Mesothelial cell of epicardium (in vitro differentiated cells): Measurements from ENCODE around the gene PPIG. TPM values are rescaled to one million over a fixed set of nuclear protein-coding genes. Genes with fewer than 3 reads are reported as not detected.
"Not testable (repeated sequence)": the region's sequence is repeated elsewhere in the genome, so short reads cannot be mapped to it uniquely, and the experiment has no call there.

Experiments used
- DNase-seq, 2 experiments: peaks; one replicate each; pipeline ENCODE4 v3.0.0; 2021; ENCODE audit warnings: low spot score in 2 of 2; ENCODE audit not compliant: unreplicated experiment in 2 of 2
- H3K27ac Mint-ChIP-seq: 2 replicates; pipeline ENCODE4 v1.8.0; 2021; ENCODE audit warnings: mixed read lengths
- H3K27me3 Mint-ChIP-seq: 2 replicates; pipeline ENCODE4 v1.8.0; 2021; ENCODE audit warnings: low read depth, mixed read lengths
- H3K36me3 Mint-ChIP-seq: 2 replicates; pipeline ENCODE4 v1.8.0; 2021; ENCODE audit warnings: mixed read lengths
- H3K4me1 Mint-ChIP-seq: 2 replicates; pipeline ENCODE4 v1.8.0; 2021; ENCODE audit warnings: mixed read lengths
- H3K4me3 Mint-ChIP-seq: 2 replicates; pipeline ENCODE4 v1.8.0; 2021; ENCODE audit warnings: mild to moderate bottlenecking, moderate library complexity, mixed read lengths
- H3K9me3 Mint-ChIP-seq: 2 replicates; pipeline ENCODE4 v1.8.0; 2021; ENCODE audit warnings: mixed read lengths
- CTCF ChIP-seq: fragments of 200-600 bp; sonication (generic); IDR thresholded peaks from one replicate; pipeline ENCODE4 v1.5.0; 2021; ENCODE audit warnings: antibody characterized with exemption; ENCODE audit not compliant: unreplicated experiment
- total RNA-seq: library from RNA; stranded (reverse); gene quantifications from 3 replicates; pipeline ENCODE4 v1.2.1, GENCODE V29; 2021

The PPIG gene
- total RNA-seq, 1 donor from 2014 or later: 62.2 TPM

- peaks cover 18% of the 10 kb centered on the region for H3K9me3 Mint-ChIP-seq
- no peaks in the 10 kb centered on the region for H3K4me1 Mint-ChIP-seq
- no peak overlapping the region for H3K27ac Mint-ChIP-seq
- peaks cover 7% of the 10 kb centered on the region for H3K36me3 Mint-ChIP-seq
- no peak for TF ChIP-seq CTCF
- DNase-seq: no peak
- no peak overlapping the region for H3K4me3 Mint-ChIP-seq
- peaks cover 2% of the 10 kb centered on the region for H3K27me3 Mint-ChIP-seq
These were observed 99.4 kb downstream of the PPIG start for GRCh38 chr2:169683425-169684134.

- TF ChIP-seq CTCF: no peak
- no peak for DNase-seq
- Mint-ChIP-seq H3K36me3 (peaks cover 7% of the 10 kb centered on the region), H3K27me3 (peaks cover 2% of the 10 kb centered on the region), H3K9me3 (peaks cover 21% of the 10 kb centered on the region), H3K4me1 (no peaks in the 10 kb centered on the region), H3K4me3 (no peak overlapping the region), H3K27ac (no peak overlapping the region)
These were observed 100.0 kb downstream of the PPIG start for GRCh38 chr2:169684135-169684565.

GRCh38 chr2:169684712-169685111, 100.6 kb downstream of the PPIG start:
- not testable (repeated sequence) for H3K36me3 Mint-ChIP-seq, H3K4me3 Mint-ChIP-seq, H3K27me3 Mint-ChIP-seq, DNase-seq, H3K4me1 Mint-ChIP-seq, H3K27ac Mint-ChIP-seq
- H3K9me3 Mint-ChIP-seq: peaks cover 25% of the 10 kb centered on the region

GRCh38 chr2:169686825-169687224, 102.7 kb downstream of the PPIG start:
- DNase-seq, H3K4me3 Mint-ChIP-seq, H3K4me1 Mint-ChIP-seq, H3K27ac Mint-ChIP-seq, H3K36me3 Mint-ChIP-seq, H3K27me3 Mint-ChIP-seq: not testable (repeated sequence)
- peaks cover 26% of the 10 kb centered on the region for H3K9me3 Mint-ChIP-seq

GRCh38 chr2:169687943-169688342, 103.8 kb downstream of the PPIG start:
- H3K4me1 Mint-ChIP-seq, H3K27ac Mint-ChIP-seq, H3K4me3 Mint-ChIP-seq, H3K36me3 Mint-ChIP-seq, DNase-seq: not testable (repeated sequence)
- H3K27me3 Mint-ChIP-seq: peaks cover 11% of the 10 kb centered on the region
- H3K9me3 Mint-ChIP-seq: peaks cover 26% of the 10 kb centered on the region

- Mint-ChIP-seq H3K27ac (no peak overlapping the region), H3K9me3 (peaks cover 26% of the 10 kb centered on the region), H3K4me3 (no peak overlapping the region), H3K4me1 (peaks cover 14% of the 10 kb centered on the region), H3K36me3 (peaks cover 6% of the 10 kb centered on the region), H3K27me3 (peaks cover 11% of the 10 kb centered on the region)
- no peak for DNase-seq
- TF ChIP-seq CTCF: no peak
These were observed 106.8 kb downstream of the PPIG start for GRCh38 chr2:169690958-169691357.

Other genes with a start within 250 kb of the PPIG start
- gene LRP2, start 221.8 kb upstream of the PPIG start, total RNA-seq: 52.1 to 54.3 TPM (median 54.2 TPM) in 3 replicates
- 10.2 to 11.4 TPM (median 10.8 TPM) in 3 replicates for gene BBS5, start 104.9 kb upstream of the PPIG start, total RNA-seq
- 0.41 to 0.66 TPM (median 0.56 TPM) in 3 replicates for gene KLHL41, start 74.6 kb upstream of the PPIG start, total RNA-seq
- gene FASTKD1, start 10.5 kb upstream of the PPIG start, total RNA-seq: 30.1 to 30.4 TPM (median 30.1 TPM) in 3 replicates
- gene CFAP210, start 110.1 kb downstream of the PPIG start, total RNA-seq: 0.36 to 0.58 TPM (median 0.38 TPM) in 3 replicates
- 9.4 to 13.1 TPM (median 10.5 TPM) in 3 replicates for gene PHOSPHO2, start 110.1 kb downstream of the PPIG start, total RNA-seq
- 27.4 to 29.9 TPM (median 29.7 TPM) in 3 replicates for gene KLHL23, start 149.5 kb downstream of the PPIG start, total RNA-seq
- gene SSB, start 214.5 kb downstream of the PPIG start, total RNA-seq: 120 to 124 TPM (median 123 TPM) in 3 replicates
- gene METTL5, start 240.6 kb downstream of the PPIG start, total RNA-seq: 44.0 to 47.0 TPM (median 45.4 TPM) in 3 replicates
- 44.9 to 47.7 TPM (median 47.3 TPM) in 3 replicates for gene UBR3, start 243.1 kb downstream of the PPIG start, total RNA-seq